Neuronal stem cell (in vitro differentiated cells): ENCODE data around the gene GTF2A1L.

ENCODE experiments used
- DNase-seq: peaks from one replicate; pipeline ENCODE4 v3.0.0-alpha.2; 2013; ENCODE audit warnings: low spot score
- H2AFZ ChIP-seq: one replicate; pipeline ENCODE4 v1.6.1; 2013; ENCODE audit warnings: mild to moderate bottlenecking, low read length, inconsistent platforms
- H2AK5ac ChIP-seq: 2 replicates; pipeline ENCODE4 v1.6.1; 2013; ENCODE audit warnings: low read depth, mild to moderate bottlenecking, inconsistent platforms, low read length, moderate library complexity, mixed read lengths
- H2BK120ac ChIP-seq: 2 replicates; pipeline ENCODE4 v1.6.1; 2013; ENCODE audit warnings: low read depth, mild to moderate bottlenecking, inconsistent platforms, low read length, moderate library complexity, mixed read lengths
- H2BK12ac ChIP-seq: one replicate; pipeline ENCODE4 v1.6.1; 2013; ENCODE audit warnings: low read length, inconsistent platforms
- H2BK15ac ChIP-seq: 2 replicates; pipeline ENCODE4 v1.6.1; 2013; ENCODE audit warnings: mild to moderate bottlenecking, low read length, inconsistent platforms, mixed read lengths
- H2BK5ac ChIP-seq: one replicate; pipeline ENCODE4 v1.6.1; 2013; ENCODE audit warnings: inconsistent platforms, mild to moderate bottlenecking, low read length, moderate library complexity
- H3K14ac ChIP-seq: one replicate; pipeline ENCODE4 v1.6.1; 2013; ENCODE audit warnings: low read length, inconsistent platforms
- H3K18ac ChIP-seq: 2 replicates; pipeline ENCODE4 v1.6.1; 2013; ENCODE audit warnings: low read length, inconsistent platforms
- H3K23ac ChIP-seq: 2 replicates; pipeline ENCODE4 v1.6.1; 2013; ENCODE audit warnings: low read depth, mild to moderate bottlenecking, mixed read lengths, low read length, inconsistent platforms; ENCODE audit not compliant: poor library complexity
- H3K27ac ChIP-seq: replicated peaks from 3 replicates; pipeline ENCODE4 v1.5.1; 2013; ENCODE audit warnings: low read length, inconsistent platforms
- H3K27me3 ChIP-seq, 3 experiments: 2 replicates each; pipeline ENCODE4 v1.6.1; 2013; ENCODE audit warnings: low read length in 3 of 3, mild to moderate bottlenecking in 2 of 3, inconsistent platforms in 1 of 3, low read depth in 1 of 3, mixed read lengths in 1 of 3, moderate library complexity in 1 of 3; ENCODE audit not compliant: control insufficient read depth in 3 of 3, insufficient read depth in 3 of 3
- H3K36me3 ChIP-seq, 2 donors: replicated peaks in 1 of 2; 2 replicates each; pipeline ENCODE4 v1.6.1; 2013; ENCODE audit warnings: low read length in 2 of 2; ENCODE audit not compliant: control insufficient read depth in 2 of 2, insufficient read depth in 2 of 2
- H3K4ac ChIP-seq: 2 replicates; pipeline ENCODE4 v1.6.1; 2013; ENCODE audit warnings: inconsistent platforms, mild to moderate bottlenecking, low read length, moderate library complexity
- H3K4me1 ChIP-seq, 2 donors: 1 replicate in 1 of 2; 2 replicates in 1 of 2; pipeline ENCODE4 v1.6.1; 2013; ENCODE audit warnings: low read length in 2 of 2, low read depth in 1 of 2; ENCODE audit not compliant: control insufficient read depth in 2 of 2, insufficient read depth in 1 of 2
- H3K4me2 ChIP-seq: one replicate; pipeline ENCODE4 v1.6.1; 2013; ENCODE audit warnings: mild to moderate bottlenecking, low read length, inconsistent platforms; ENCODE audit not compliant: insufficient read depth, poor library complexity, severe bottlenecking
- H3K4me3 ChIP-seq, 2 donors: 2 replicates each; pipeline ENCODE4 v1.5.1; 2013; ENCODE audit warnings: low read length in 2 of 2, mild to moderate bottlenecking in 2 of 2, inconsistent platforms in 1 of 2, moderate library complexity in 1 of 2
- H3K79me1 ChIP-seq: one replicate; pipeline ENCODE4 v1.6.1; 2013; ENCODE audit warnings: low read depth, mild to moderate bottlenecking, inconsistent platforms, low read length, moderate library complexity
- H3K9ac ChIP-seq: one replicate; pipeline ENCODE4 v1.6.1; 2013; ENCODE audit warnings: mild to moderate bottlenecking, low read depth, low read length, inconsistent platforms; ENCODE audit not compliant: poor library complexity
- H3K9me3 ChIP-seq, 2 donors: replicated peaks in 1 of 2; 2 replicates each; pipeline versions ENCODE3 to v1.6.1; 2013; ENCODE audit warnings: low read length in 2 of 2, mild to moderate bottlenecking in 2 of 2, inconsistent platforms in 1 of 2, low read depth in 1 of 2, mixed read lengths in 1 of 2, moderate library complexity in 1 of 2; ENCODE audit not compliant: control insufficient read depth in 2 of 2, insufficient read depth in 1 of 2
- H4K8ac ChIP-seq: one replicate; pipeline ENCODE4 v1.6.1; 2013; ENCODE audit warnings: low read depth, mild to moderate bottlenecking, inconsistent platforms, low read length, moderate library complexity
- H4K91ac ChIP-seq: one replicate; pipeline ENCODE4 v1.6.1; 2013; ENCODE audit warnings: low read length, low read depth, mild to moderate bottlenecking, inconsistent platforms; ENCODE audit not compliant: poor library complexity
- WGBS, 2 donors: extraction: QIAGEN DNeasy Blood & Tissue Kit; methylation state at CpG; one replicate each; pipeline ENCODE4 v1.1.7; 2013; ENCODE audit warnings: missing lambda C conversion rate in 2 of 2, mixed read lengths in 1 of 2; ENCODE audit not compliant: insufficient read length in 2 of 2, insufficient replicate concordance in 1 of 2; ENCODE audit errors: extremely low coverage in 2 of 2; 5-methylcytosine and 5-hydroxymethylcytosine counted together

Gene GTF2A1L

GRCh38 chr2:48725696-48726494 lies 108.2 kb downstream of the GTF2A1L start:
- Histone ChIP-seq H3K79me1 (no peaks in the 10 kb centered on the region), H3K18ac (no peak overlapping the region), H4K8ac (no peak overlapping the region), H2BK12ac (no peak overlapping the region), H3K23ac (no peak overlapping the region), H3K14ac (no peak overlapping the region), H2BK15ac (no peak overlapping the region), H3K4me1 (peaks cover 4% of the 10 kb centered on the region in 2 donors), H3K9me3 (no peaks in the 10 kb centered on the region), H3K27me3 (no peaks in the 10 kb centered on the region), H3K27ac (no peak overlapping the region), H2AK5ac (no peak overlapping the region), H3K9ac (no peak overlapping the region), H3K36me3 (no peaks in the 10 kb centered on the region), H2BK120ac (no peak overlapping the region), H3K4ac (no peak overlapping the region), H2AFZ (no peak overlapping the region), H3K4me3 (no peak overlapping the region), H2BK5ac (no peak overlapping the region), H4K91ac (no peak overlapping the region), H3K4me2 (no peak overlapping the region)
- WGBS, 2 donors = no CpG with 5 or more reads among the region's 7 CpGs
- no peak for DNase-seq

- H3K9me3 ChIP-seq = no peaks in the 10 kb centered on the region
- no peak overlapping the region for H2BK120ac ChIP-seq
- H4K8ac ChIP-seq = no peak overlapping the region
- H2AFZ ChIP-seq = no peak overlapping the region
- no peak overlapping the region for H3K4me2 ChIP-seq
- H2BK12ac ChIP-seq = no peak overlapping the region
- WGBS, 2 donors = no CpG with 5 or more reads among the region's 2 CpGs
- no peak overlapping the region for H3K27ac ChIP-seq
- no peak overlapping the region for H4K91ac ChIP-seq
- no peak overlapping the region for H2BK5ac ChIP-seq
- H3K36me3 ChIP-seq = no peaks in the 10 kb centered on the region
- H3K4ac ChIP-seq = no peak overlapping the region
- no peaks in the 10 kb centered on the region for H3K27me3 ChIP-seq
- no peaks in the 10 kb centered on the region for H3K79me1 ChIP-seq
- H3K9ac ChIP-seq = no peak overlapping the region
- DNase-seq = no peak
- H3K4me1 ChIP-seq = peaks cover 4% of the 10 kb centered on the region in 2 donors
- H3K23ac ChIP-seq = no peak overlapping the region
- H2AK5ac ChIP-seq = no peak overlapping the region
- no peak overlapping the region for H3K18ac ChIP-seq
- H2BK15ac ChIP-seq = no peak overlapping the region
- H3K14ac ChIP-seq = no peak overlapping the region
- no peak overlapping the region for H3K4me3 ChIP-seq
Observed at GRCh38 chr2:48727560-48727959, 109.9 kb downstream of the GTF2A1L start.

GRCh38 chr2:48728295-48728694 lies 110.6 kb downstream of the GTF2A1L start:
- peaks cover 4 to 7% of the 10 kb centered on the region in 2 donors for H3K4me1 ChIP-seq
- no peak overlapping the region for H3K4ac ChIP-seq
- DNase-seq = no peak
- no peak overlapping the region for H3K4me2 ChIP-seq
- H4K8ac ChIP-seq = no peak overlapping the region
- no peak overlapping the region for H4K91ac ChIP-seq
- H3K23ac ChIP-seq = no peak overlapping the region
- no peak overlapping the region for H2BK15ac ChIP-seq
- H2BK12ac ChIP-seq = no peak overlapping the region
- H3K79me1 ChIP-seq = no peaks in the 10 kb centered on the region
- no peak overlapping the region for H3K18ac ChIP-seq
- H3K9ac ChIP-seq = no peak overlapping the region
- H3K27ac ChIP-seq = no peak overlapping the region
- no peak overlapping the region for H2BK120ac ChIP-seq
- no CpG with 5 or more reads among the region's 2 CpGs for WGBS, 2 donors
- H3K4me3 ChIP-seq = no peak overlapping the region
- H2AK5ac ChIP-seq = no peak overlapping the region
- no peak overlapping the region for H3K14ac ChIP-seq
- no peaks in the 10 kb centered on the region for H3K9me3 ChIP-seq
- no peaks in the 10 kb centered on the region for H3K36me3 ChIP-seq
- H2AFZ ChIP-seq = no peak overlapping the region
- no peaks in the 10 kb centered on the region for H3K27me3 ChIP-seq
- H2BK5ac ChIP-seq = no peak overlapping the region

- Histone ChIP-seq H2BK5ac (no peak overlapping the region), H2AK5ac (no peak overlapping the region), H3K36me3 (no peaks in the 10 kb centered on the region), H3K4me3 (no peak overlapping the region), H3K27ac (no peak overlapping the region), H2BK12ac (no peak overlapping the region), H3K9ac (no peak overlapping the region), H3K18ac (no peak overlapping the region), H3K4me2 (no peak overlapping the region), H3K14ac (no peak overlapping the region), H3K27me3 (no peaks in the 10 kb centered on the region), H4K91ac (no peak overlapping the region), H3K9me3 (no peaks in the 10 kb centered on the region), H2BK15ac (no peak overlapping the region), H3K4me1 (peaks cover 4 to 8% of the 10 kb centered on the region in 2 donors), H4K8ac (no peak overlapping the region), H3K4ac (no peak overlapping the region), H3K79me1 (no peaks in the 10 kb centered on the region), H2AFZ (no peak overlapping the region), H2BK120ac (no peak overlapping the region), H3K23ac (no peak overlapping the region)
- no peak for DNase-seq
Observed at GRCh38 chr2:48728840-48729239, 111.2 kb downstream of the GTF2A1L start.
